Measurements from ENCODE around the gene TST. TPM values are rescaled to one million over a fixed set of nuclear protein-coding genes. Genes with fewer than 3 reads are reported as not detected.
A peak's percentile ranks its signal among the peaks of the same experiment; 100 is the strongest.

TST gene
- polyA plus RNA-seq, 1 donor (not counting 4 experiments of a cell fraction or from before 2014, with no cell fraction given), result 19.9 TPM

- no peaks in the 10 kb centered on the region for H3K9me1 ChIP-seq (ENCODE audit: control insufficient read depth, extremely low read depth, insufficient read depth, low read length)
- peak; percentile 80 for FAIRE-seq
Measured at GRCh38 chr22:37021710-37022482, 2.6 kb upstream of the TST start.

GRCh38 chr22:37021041-37021440, 1.8 kb upstream of the TST start:
- Histone ChIP-seq H4K20me1 (ENCODE audit: control insufficient read depth, extremely low read depth, insufficient read depth, low read length) (no peaks in the 10 kb centered on the region), H3K4me1 (ENCODE audit: control insufficient read depth, extremely low read depth, insufficient read depth, low read length) (peaks cover 8% of the 10 kb centered on the region), H3K27ac (ENCODE audit: control insufficient read depth, insufficient read depth, low read length) (no peak overlapping the region), H3K9ac (ENCODE audit: control insufficient read depth, extremely low read depth, insufficient read depth, low read length) (no peak overlapping the region), H3K27me3 (ENCODE audit: control insufficient read depth, extremely low read depth, insufficient read depth, low read length) (no peaks in the 10 kb centered on the region), H3K9me1 (ENCODE audit: control insufficient read depth, extremely low read depth, insufficient read depth, low read length) (no peaks in the 10 kb centered on the region), H3K4me3 (ENCODE audit: control insufficient read depth in 2 of 3, extremely low read depth in 1 of 3, insufficient read depth in 2 of 3, low read depth in 1 of 3, low read length in 3 of 3) (no peak overlapping the region), H2AFZ (ENCODE audit: control insufficient read depth, low read length) (no peak overlapping the region), H3K4me2 (ENCODE audit: control insufficient read depth, extremely low read depth, insufficient read depth, low read depth, low read length) (no peak overlapping the region), H3K36me3 (ENCODE audit: control insufficient read depth in 2 of 2, extremely low read depth in 1 of 2, insufficient read depth in 2 of 2, low read length in 2 of 2) (peaks cover 9 to 16% of the 10 kb centered on the region in 2 experiments), H3K9me3 (ENCODE audit: control insufficient read depth, low read depth, low read length) (no peaks in the 10 kb centered on the region), H3K79me2 (ENCODE audit: control insufficient read depth, insufficient read depth, low read length) (peaks cover 8% of the 10 kb centered on the region)
- FAIRE-seq, result no peak
- DNase-seq (ENCODE audit: low read depth, low spot score), result no peak
- dilution Hi-C loops (cut with MboI; ENCODE audit: extremely low pct_ligation_motif_present, low sequenced_read_pairs), result no loop called here
- TF ChIP-seq CTCF (optimal IDR thresholded peaks at IDR 0.05 in 1 of 3, IDR thresholded peaks at IDR 0.05 in 1 of 3, conservative IDR thresholded peaks at IDR 0.05 in 1 of 3; ENCODE audit: extremely low read depth in 1 of 3, insufficient read depth in 2 of 3, low read length in 3 of 3) (no peak), EZH2 (IDR thresholded peaks at IDR 0.05; ENCODE audit: low read length) (no peak)

More at GRCh38 chr22:37021710-37022482, 2.6 kb upstream of the TST start:
- peaks cover 9 to 23% of the 10 kb centered on the region in 2 experiments for H3K36me3 ChIP-seq (ENCODE audit: control insufficient read depth in 2 of 2, extremely low read depth in 1 of 2, insufficient read depth in 2 of 2, low read length in 2 of 2)
- H3K4me3 ChIP-seq (ENCODE audit: control insufficient read depth in 2 of 3, extremely low read depth in 1 of 3, insufficient read depth in 2 of 3, low read depth in 1 of 3, low read length in 3 of 3), result no peak overlapping the region
- H3K9me3 ChIP-seq (ENCODE audit: control insufficient read depth, low read depth, low read length), result no peaks in the 10 kb centered on the region
- H3K27me3 ChIP-seq (ENCODE audit: control insufficient read depth, extremely low read depth, insufficient read depth, low read length), result no peaks in the 10 kb centered on the region
- dilution Hi-C loops (cut with MboI; ENCODE audit: extremely low pct_ligation_motif_present, low sequenced_read_pairs), result no loop called here
- no peaks in the 10 kb centered on the region for H4K20me1 ChIP-seq (ENCODE audit: control insufficient read depth, extremely low read depth, insufficient read depth, low read length)
- peaks cover 8% of the 10 kb centered on the region for H3K4me1 ChIP-seq (ENCODE audit: control insufficient read depth, extremely low read depth, insufficient read depth, low read length)
- DNase-seq (ENCODE audit: low read depth, low spot score), result no peak
- no peak overlapping the region for H2AFZ ChIP-seq (ENCODE audit: control insufficient read depth, low read length)
- H3K4me2 ChIP-seq (ENCODE audit: control insufficient read depth, extremely low read depth, insufficient read depth, low read depth, low read length), result no peak overlapping the region
- TF ChIP-seq EZH2 (IDR thresholded peaks at IDR 0.05; ENCODE audit: low read length) (no peak), CTCF (optimal IDR thresholded peaks at IDR 0.05 in 1 of 3, IDR thresholded peaks at IDR 0.05 in 1 of 3, conservative IDR thresholded peaks at IDR 0.05 in 1 of 3; ENCODE audit: extremely low read depth in 1 of 3, insufficient read depth in 2 of 3, low read length in 3 of 3) (peak; percentile 85 to 92 (median 87))
- peaks cover 8% of the 10 kb centered on the region for H3K79me2 ChIP-seq (ENCODE audit: control insufficient read depth, insufficient read depth, low read length)
- H3K9ac ChIP-seq (ENCODE audit: control insufficient read depth, extremely low read depth, insufficient read depth, low read length), result no peak overlapping the region
- no peak overlapping the region for H3K27ac ChIP-seq (ENCODE audit: control insufficient read depth, insufficient read depth, low read length)
